ENCODE results near the gene CCNG2. TPM values are rescaled to one million over a fixed set of nuclear protein-coding genes. Genes with fewer than 3 reads are reported as not detected.

The CCNG2 gene
- total and polyA plus RNA-seq, 2 of the 4 experiments (the other 2 are of a cell fraction): 11.3 to 14.9 TPM

DNA sequence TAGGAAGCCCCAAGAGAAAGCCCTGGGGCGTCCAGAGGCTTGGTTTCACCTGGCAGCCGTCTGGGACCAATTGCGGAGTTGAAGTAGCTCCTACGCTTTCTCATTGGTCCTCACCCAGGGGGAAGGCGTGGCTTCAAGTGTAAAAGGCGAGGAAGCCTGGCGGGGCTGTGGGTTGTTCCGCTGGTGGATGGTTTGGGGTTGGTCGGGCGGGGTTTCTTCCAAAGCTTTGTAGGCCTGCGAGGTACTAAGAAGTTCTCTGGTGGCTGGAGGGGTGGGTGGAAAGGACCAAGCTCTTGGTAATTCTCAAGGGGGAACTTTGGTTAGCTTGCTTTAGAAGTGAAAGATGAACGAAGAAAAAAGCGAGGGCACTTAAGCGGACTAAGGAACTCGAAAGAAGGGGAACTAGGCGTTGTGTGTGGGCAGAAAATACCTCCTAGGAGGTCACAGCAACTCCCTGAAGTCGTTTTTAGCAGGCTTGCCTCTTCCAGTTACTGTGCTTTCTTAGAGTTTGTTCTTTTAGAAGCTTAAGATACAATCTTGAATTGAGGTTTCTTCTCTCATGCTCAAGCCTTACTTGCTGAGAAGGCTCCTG is 36.6 kb downstream of the CCNG2 start:
- Histone ChIP-seq H3K27me3 (ENCODE audit: control insufficient read depth, insufficient read depth, low read length) (peaks cover 52% of the 10 kb centered on the region), H4K8ac (ENCODE audit: low read depth in 2 of 2, low read length in 2 of 2) (no peak overlapping the region), H4K91ac (ENCODE audit: insufficient read depth, low read depth, low read length) (no peak overlapping the region), H3K9me3 (ENCODE audit: control insufficient read depth, insufficient read depth, low read length) (peaks cover 5% of the 10 kb centered on the region; the same call in 1 of the 2 replicates), H3K36me3 (ENCODE audit: control insufficient read depth, insufficient read depth, low read length) (no peaks in the 10 kb centered on the region), H2BK5ac (ENCODE audit: low read depth, low read length, poor library complexity, severe bottlenecking) (no peak overlapping the region), H4K20me1 (ENCODE audit: insufficient read depth, low read length) (no peaks in the 10 kb centered on the region), H3K23ac (ENCODE audit: low read depth, low read length) (no peak overlapping the region), H2AK5ac (ENCODE audit: low read depth, low read length) (no peak overlapping the region), H3K18ac (ENCODE audit: low read depth, low read length) (no peak overlapping the region), H3K4me2 (ENCODE audit: low read depth, low read length) (no peak overlapping the region), H3K56ac (ENCODE audit: extremely low read depth, insufficient read depth, low read length) (no peak overlapping the region), H2BK15ac (ENCODE audit: low read depth, low read length) (no peak overlapping the region), H3K9ac (ENCODE audit: low read depth, low read length) (no peak overlapping the region), H2AK9ac (replicated peaks; ENCODE audit: low read depth, low read length, poor library complexity) (no peak overlapping the region), H3K4me1 (ENCODE audit: control insufficient read depth, insufficient read depth, low read length) (no peaks in the 10 kb centered on the region), H4K5ac (ENCODE audit: low read depth, low read length) (no peak overlapping the region), H3K9me1 (ENCODE audit: insufficient read depth, low read length) (no peaks in the 10 kb centered on the region), H2BK120ac (ENCODE audit: low read depth, low read length) (no peak overlapping the region), H2BK20ac (ENCODE audit: low read depth, low read length) (no peak overlapping the region), H3K79me1 (ENCODE audit: low read depth in 1 of 2, low read length in 2 of 2) (no peaks in the 10 kb centered on the region), H2AFZ (replicated peaks; ENCODE audit: low read length, poor library complexity) (no peak overlapping the region), H3K4ac (ENCODE audit: low read depth, low read length) (no peak overlapping the region), H3K4me3 (ENCODE audit: insufficient read depth, low read depth, low read length) (no peak overlapping the region), H3K14ac (replicated peaks; ENCODE audit: low read depth, low read length) (no peak overlapping the region), H3K27ac (ENCODE audit: insufficient read depth, low read length) (no peak overlapping the region)
- WGBS, 2 experiments (ENCODE audit: extremely low coverage in 2 of 2, insufficient read length in 1 of 2): 75% methylated on average over 8 of the region's 17 CpGs; no CpG with 5 or more reads in 1 of the 2 experiments
- ATAC-seq (ENCODE audit: low read depth): no peak
- in situ Hi-C loops (cut with MboI; ENCODE audit: low sequenced_read_pairs): no loop called here
- ChIA-PET POLR2A (ENCODE audit: unreplicated experiment) (interaction anchor here (0.5 to 0.6 kb wide), 2 partner anchors 122 to 199 kb away, joined by 3 to 4 read pairs; no protein-coding TSS in a partner anchor), CTCF (interaction anchor here (0.7 to 2.6 kb wide), 3 partner anchors 9 to 623 kb away, joined by 3 to 12 read pairs (median 5); no protein-coding TSS in a partner anchor)
- intact Hi-C loops (cut with micrococcal nuclease): no loop called here
- no peak for DNase-seq
- dilution Hi-C loops (cut with HindIII; ENCODE audit: low sequenced_read_pairs, unreplicated experiment): no loop called here
- BruUV-seq (replicated peaks): no TSS peak
- TF ChIP-seq RCOR1 (IDR thresholded peaks at IDR 0.05; ENCODE audit: insufficient replicate concordance, low read length) (no peak), POLR2A (IDR thresholded peaks at IDR 0.05; ENCODE audit: low read depth, low read length) (no peak), MAZ (IDR thresholded peaks at IDR 0.05; ENCODE audit: borderline replicate concordance, low read depth, low read length) (no peak), MXI1 (IDR thresholded peaks at IDR 0.05; ENCODE audit: borderline replicate concordance, low read depth, low read length) (no peak)

All from IMR-90 (cell line).